AG09309 (cell line): ENCODE measurements around the gene F2RL2.

ENCODE experiments used
- DNase-seq: peaks from one replicate; pipeline ENCODE4 v3.0.0-alpha.2; 2010; ENCODE audit warnings: low read depth
- H3K4me3 ChIP-seq: 2 replicates; pipeline ENCODE4 v1.5.1; 2011; ENCODE audit warnings: mild to moderate bottlenecking, low read depth, low read length, moderate library complexity; ENCODE audit not compliant: control insufficient read depth
- CTCF ChIP-seq: IDR thresholded peaks from 2 replicates; pipeline ENCODE4 v1.5.1; 2011; ENCODE audit warnings: mild to moderate bottlenecking, low read depth, low read length, inconsistent platforms; ENCODE audit not compliant: insufficient read depth, control insufficient read depth; ENCODE audit errors: missing control alignments

The F2RL2 gene

GRCh38 chr5:76663573-76663972, 40.4 kb upstream of the F2RL2 start:
- TF ChIP-seq CTCF = no peak
- no peak overlapping the region for H3K4me3 ChIP-seq
- DNase-seq = no peak

- no peak for TF ChIP-seq CTCF
- H3K4me3 ChIP-seq = no peak overlapping the region
- DNase-seq = no peak
Observed at GRCh38 chr5:76662521-76662920, 39.3 kb upstream of the F2RL2 start.

DNA sequence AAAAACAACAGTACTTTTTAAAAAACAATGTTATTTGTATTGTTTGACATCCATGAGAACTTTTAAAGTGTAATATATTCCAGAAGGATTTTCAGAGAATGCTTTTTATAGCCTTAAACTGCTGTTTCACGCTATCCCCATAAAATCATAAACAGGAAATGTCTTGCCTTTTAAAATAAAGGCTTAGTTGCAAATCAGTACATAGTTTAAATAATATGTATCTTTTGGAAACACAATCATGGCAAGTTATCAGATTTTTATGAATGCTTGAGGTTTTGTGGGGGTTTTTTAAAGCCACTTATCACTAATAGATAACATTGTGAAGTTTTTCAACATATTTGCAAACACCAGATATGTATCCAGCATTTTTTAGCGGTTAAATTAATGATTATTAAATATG, 37.2 kb upstream of the F2RL2 start:
- no peak for TF ChIP-seq CTCF
- peak; percentile 21 for DNase-seq
- no peak overlapping the region for H3K4me3 ChIP-seq

DNA sequence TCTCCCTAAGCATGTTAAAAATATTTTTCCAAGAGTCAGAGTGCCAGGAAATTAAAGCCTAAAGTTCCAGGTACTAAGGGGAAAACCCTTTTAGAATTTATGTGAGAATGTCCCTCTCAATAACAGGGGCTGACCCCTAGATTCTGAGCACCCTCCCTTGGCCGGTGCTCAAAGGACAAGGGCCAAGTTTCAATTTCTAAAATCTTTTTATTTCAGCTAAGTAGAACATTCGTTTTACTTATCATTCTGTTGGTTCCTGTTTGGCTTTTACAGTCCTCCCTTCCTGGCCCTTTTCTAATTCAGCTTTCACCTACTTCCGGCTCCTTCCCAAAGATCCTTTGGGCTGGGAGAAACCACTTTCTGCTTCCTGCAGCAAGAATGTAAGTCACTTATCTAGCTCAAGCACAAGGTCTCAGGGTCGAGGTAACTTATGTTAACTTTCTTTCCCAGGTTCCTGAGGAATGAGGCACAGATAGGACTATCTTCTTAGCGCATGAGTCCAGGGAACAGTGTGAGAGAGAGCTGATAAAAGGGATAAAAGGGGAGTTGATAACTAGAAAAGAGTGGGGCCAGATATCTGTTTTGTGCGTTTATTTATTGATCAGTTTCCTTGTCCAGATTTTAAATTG, 34.6 kb upstream of the F2RL2 start:
- no peak for DNase-seq

GRCh38 chr5:76657091-76657490, 33.9 kb upstream of the F2RL2 start:
- no peak for TF ChIP-seq CTCF
- no peak overlapping the region for H3K4me3 ChIP-seq
- no peak for DNase-seq

More for the DNA sequence above, 34.6 kb upstream of the F2RL2 start:
- TF ChIP-seq CTCF = no peak
- no peak overlapping the region for H3K4me3 ChIP-seq

GRCh38 chr5:76652809-76653414, 29.7 kb upstream of the F2RL2 start:
- no peak for TF ChIP-seq CTCF

More at GRCh38 chr5:76652809-76653414, 29.7 kb upstream of the F2RL2 start:
- no peak overlapping the region for H3K4me3 ChIP-seq
- DNase-seq = no peak
